Endodermal cell (in vitro differentiated cells): Measurements from ENCODE around the gene CELA3A. TPM values are rescaled to one million over a fixed set of nuclear protein-coding genes. Genes with fewer than 3 reads are reported as not detected.
A peak's percentile ranks its signal among the peaks of the same experiment; 100 is the strongest.

Experiments used
- DNase-seq: peaks from one replicate; pipeline ENCODE4 v3.0.0-alpha.2; 2017
- H3K27ac ChIP-seq: 2 replicates; pipeline ENCODE4 v1.5.1; 2013; ENCODE audit warnings: mild to moderate bottlenecking, low read depth, low read length, moderate library complexity
- H3K27me3 ChIP-seq: 2 replicates; pipeline ENCODE4 v1.6.1; 2013; ENCODE audit warnings: mild to moderate bottlenecking, low read length, moderate library complexity; ENCODE audit not compliant: insufficient read depth, control insufficient read depth, poor library complexity, severe bottlenecking
- H3K36me3 ChIP-seq: 2 replicates; pipeline ENCODE4 v1.7.0; 2013; ENCODE audit warnings: mild to moderate bottlenecking, low read length, moderate library complexity; ENCODE audit not compliant: control insufficient read depth, insufficient read depth
- H3K4me1 ChIP-seq: one replicate; pipeline ENCODE4 v1.7.0; 2013; ENCODE audit warnings: low read length; ENCODE audit not compliant: control insufficient read depth, insufficient read depth
- H3K4me3 ChIP-seq: 2 replicates; pipeline ENCODE4 v1.5.1; 2013; ENCODE audit warnings: mild to moderate bottlenecking, low read length, moderate library complexity
- H3K9ac ChIP-seq: 2 replicates; pipeline ENCODE4 v1.6.1; 2013; ENCODE audit warnings: mild to moderate bottlenecking, low read length, moderate library complexity; ENCODE audit not compliant: poor library complexity, severe bottlenecking; ENCODE audit errors: extremely low read depth
- H3K9me3 ChIP-seq: 2 replicates; pipeline ENCODE4 v1.6.1; 2013; ENCODE audit warnings: mild to moderate bottlenecking, low read length, moderate library complexity; ENCODE audit not compliant: control insufficient read depth
- H3K27ac Mint-ChIP-seq: 2 replicates; pipeline ENCODE4 v1.8.0; 2020; ENCODE audit warnings: mixed read lengths
- H3K27me3 Mint-ChIP-seq: 2 replicates; pipeline ENCODE4 v1.8.0; 2021; ENCODE audit warnings: mild to moderate bottlenecking, mixed read lengths; ENCODE audit not compliant: insufficient read depth
- H3K36me3 Mint-ChIP-seq: 2 replicates; pipeline ENCODE4 v1.8.0; 2020; ENCODE audit warnings: low read depth, mixed read lengths
- H3K4me1 Mint-ChIP-seq: 2 replicates; pipeline ENCODE4 v1.8.0; 2020; ENCODE audit warnings: mixed read lengths
- H3K4me3 Mint-ChIP-seq: 2 replicates; pipeline ENCODE4 v1.8.0; 2020; ENCODE audit warnings: mild to moderate bottlenecking, moderate library complexity, mixed read lengths
- H3K9me3 Mint-ChIP-seq: 2 replicates; pipeline ENCODE4 v1.8.0; 2020; ENCODE audit warnings: mild to moderate bottlenecking, mixed read lengths
- CTCF ChIP-seq: fragments of 200-600 bp; sonication (generic); conservative IDR thresholded peaks from 2 replicates; pipeline ENCODE4 v1.5.0; 2021; ENCODE audit warnings: antibody characterized with exemption, mild to moderate bottlenecking
- WGBS, 2 experiments: methylation state at CpG; one replicate each; pipeline versions ENCODE4 v1.1.5 to v1.1.7; 2013; ENCODE audit warnings: missing lambda C conversion rate in 2 of 2, mixed read lengths in 1 of 2; ENCODE audit not compliant: insufficient coverage in 1 of 2, insufficient read length in 1 of 2; 5-methylcytosine and 5-hydroxymethylcytosine counted together
- total RNA-seq, 2 donors: library from RNA; stranded (reverse); fragmentation: NEBNext Ultra II Directional in 1 of 2; extraction: Animal tissue kit (Norgen Biotek cat#: 25700) in 1 of 2; gene quantifications; 2 replicates in 1 of 2; 3 replicates in 1 of 2; pipeline ENCODE4 v1.2.1, GENCODE V29; 2021

CELA3A gene
- total RNA-seq, 2 donors from 2014 or later = not detected

GRCh38 chr1:22037520-22037919, 36.1 kb downstream of the CELA3A start:
- H3K36me3 ChIP-seq = no peaks in the 10 kb centered on the region
- no peak overlapping the region for H3K27ac ChIP-seq
- H3K9me3 Mint-ChIP-seq = no peaks in the 10 kb centered on the region
- no peak overlapping the region for H3K9ac ChIP-seq
- H3K4me1 Mint-ChIP-seq = peaks cover 9% of the 10 kb centered on the region
- TF ChIP-seq CTCF = no peak
- H3K36me3 Mint-ChIP-seq = peaks cover under 1% of the 10 kb centered on the region
- DNase-seq = no peak
- H3K27ac Mint-ChIP-seq = no peak overlapping the region
- H3K9me3 ChIP-seq = no peaks in the 10 kb centered on the region
- no peaks in the 10 kb centered on the region for H3K4me1 ChIP-seq
- no peak overlapping the region for H3K4me3 ChIP-seq
- H3K27me3 ChIP-seq = no peaks in the 10 kb centered on the region
- no peak overlapping the region for H3K4me3 Mint-ChIP-seq
- H3K27me3 Mint-ChIP-seq = no peaks in the 10 kb centered on the region
- 68 to 76% methylated on average over 5 to 7 of the region's 7 CpGs for WGBS, 2 experiments

GRCh38 chr1:22038036-22038435, 36.6 kb downstream of the CELA3A start:
- no peak for TF ChIP-seq CTCF
- Mint-ChIP-seq H3K27me3 (no peaks in the 10 kb centered on the region), H3K4me3 (no peak overlapping the region), H3K9me3 (no peaks in the 10 kb centered on the region), H3K27ac (no peak overlapping the region), H3K4me1 (peaks cover 9% of the 10 kb centered on the region), H3K36me3 (no peaks in the 10 kb centered on the region)
- no peaks in the 10 kb centered on the region for H3K9me3 ChIP-seq
- H3K9ac ChIP-seq = no peak overlapping the region
- H3K4me3 ChIP-seq = no peak overlapping the region
- no peak overlapping the region for H3K27ac ChIP-seq
- no peaks in the 10 kb centered on the region for H3K27me3 ChIP-seq
- no peaks in the 10 kb centered on the region for H3K36me3 ChIP-seq
- H3K4me1 ChIP-seq = no peaks in the 10 kb centered on the region
- 80 to 94% methylated on average over 3 to 5 of the region's 5 CpGs for WGBS, 2 experiments
- DNase-seq = no peak

GRCh38 chr1:22039594-22040285, 38.3 kb downstream of the CELA3A start:
- Mint-ChIP-seq H3K27me3 (no peaks in the 10 kb centered on the region), H3K9me3 (no peaks in the 10 kb centered on the region)

More at GRCh38 chr1:22039594-22040285, 38.3 kb downstream of the CELA3A start:
- Histone ChIP-seq H3K9me3 (no peaks in the 10 kb centered on the region), H3K36me3 (no peaks in the 10 kb centered on the region), H3K27me3 (no peaks in the 10 kb centered on the region), H3K27ac (no peak overlapping the region), H3K9ac (no peak overlapping the region), H3K4me1 (no peaks in the 10 kb centered on the region), H3K4me3 (no peak overlapping the region)
- WGBS, 2 experiments = 85 to 100% methylated on average over 3 to 6 of the region's 6 CpGs
- Mint-ChIP-seq H3K4me3 (no peak overlapping the region), H3K27ac (peak overlapping the region; percentile 58), H3K36me3 (no peaks in the 10 kb centered on the region), H3K4me1 (peaks cover 11% of the 10 kb centered on the region)
- peak; percentile 79 for DNase-seq
- TF ChIP-seq CTCF = peak; percentile 25
